WTC11 (cell line): Measurements from ENCODE around the gene MIGA1. TPM values are rescaled to one million over a fixed set of nuclear protein-coding genes. Genes with fewer than 3 reads are reported as not detected.

ENCODE experiments used
- ATAC-seq: fragments of 200-7000 bp; cut with Tn5 transposase; 2 replicates; pipeline ENCODE4 v1.10.0; 2021; ENCODE audit warnings: mild to moderate bottlenecking, moderate library complexity
- CTCF ChIA-PET: fragments of 300-600 bp; sonication (Branson Sonifier 250); formaldehyde crosslinking; loops from one replicate; lab custom pipeline; 2021; ENCODE audit warnings: antibody characterized with exemption; lab: Charles Lee
- POLR2A ChIA-PET: fragments of 350-600 bp; sonication (Branson Sonifier 250); formaldehyde crosslinking; loops from one replicate; lab custom pipeline; 2021; ENCODE audit warnings: antibody characterized with exemption; lab: Charles Lee
- DNase-seq: peaks from one replicate; pipeline ENCODE4 v3.0.0; 2021; ENCODE audit warnings: low spot score
- H3K27ac Mint-ChIP-seq: 2 replicates; pipeline ENCODE4 v1.8.0; 2021; ENCODE audit warnings: mixed read lengths
- H3K27me3 Mint-ChIP-seq: 2 replicates; pipeline ENCODE4 v1.8.0; 2021; ENCODE audit warnings: low read depth, mild to moderate bottlenecking, moderate library complexity, mixed read lengths
- H3K36me3 Mint-ChIP-seq: 2 replicates; pipeline ENCODE4 v1.8.0; 2021; ENCODE audit warnings: mixed read lengths
- H3K4me1 Mint-ChIP-seq: 2 replicates; pipeline ENCODE4 v1.8.0; 2022; ENCODE audit warnings: mixed read lengths
- H3K4me3 Mint-ChIP-seq: 2 replicates; pipeline ENCODE4 v1.8.0; 2021; ENCODE audit warnings: mild to moderate bottlenecking, moderate library complexity, mixed read lengths
- H3K9me3 Mint-ChIP-seq: 2 replicates; pipeline ENCODE4 v1.8.0; 2021; ENCODE audit warnings: mixed read lengths
- ARID4B ChIP-seq: sonication (generic); formaldehyde crosslinking; IDR thresholded peaks from 2 replicates; pipeline ENCODE4 v1.8.0; 2023; ENCODE audit warnings: missing genetic modification reagents, mild to moderate bottlenecking, borderline replicate concordance
- ATF1 ChIP-seq: sonication (generic); formaldehyde crosslinking; IDR thresholded peaks from 2 replicates; pipeline ENCODE4 v1.8.1; 2023; ENCODE audit warnings: mild to moderate bottlenecking, moderate library complexity, missing genetic modification reagents
- ATF6 ChIP-seq: sonication (generic); formaldehyde crosslinking; IDR thresholded peaks from 2 replicates; pipeline ENCODE4 v1.8.1; 2023; ENCODE audit warnings: mild to moderate bottlenecking, missing genetic modification reagents
- EMX1 ChIP-seq: fragments of 250-450 bp; sonication (Bioruptor Pico); IDR thresholded peaks from 2 replicates; pipeline ENCODE4 v1.8.0; 2021; ENCODE audit warnings: mild to moderate bottlenecking
- FOXK1 ChIP-seq: sonication (generic); formaldehyde crosslinking; IDR thresholded peaks from 2 replicates; pipeline ENCODE4 v1.8.0; 2022; ENCODE audit warnings: mild to moderate bottlenecking, moderate library complexity, missing genetic modification reagents
- GTF2I ChIP-seq: fragments of 250-450 bp; sonication (Bioruptor Pico); conservative IDR thresholded peaks from 2 replicates; pipeline ENCODE4 v1.4.0; 2021; ENCODE audit warnings: mild to moderate bottlenecking
- IRF2 ChIP-seq: sonication (generic); formaldehyde crosslinking; IDR thresholded peaks from 2 replicates; pipeline ENCODE4 v1.8.0; 2022; ENCODE audit warnings: low read depth, missing genetic modification reagents, borderline replicate concordance
- MYBL2 ChIP-seq: sonication (generic); formaldehyde crosslinking; IDR thresholded peaks from 2 replicates; pipeline ENCODE4 v1.8.1; 2023; ENCODE audit warnings: mild to moderate bottlenecking, moderate library complexity, missing genetic modification reagents
- NFATC4 ChIP-seq: fragments of 250-450 bp; sonication (Bioruptor Pico); IDR thresholded peaks from 2 replicates; pipeline ENCODE4 v1.9.0; 2021; ENCODE audit warnings: mild to moderate bottlenecking
- NR1H2 ChIP-seq: sonication (generic); formaldehyde crosslinking; IDR thresholded peaks from 2 replicates; pipeline ENCODE4 v1.9.0; 2021; ENCODE audit warnings: mild to moderate bottlenecking, moderate library complexity, missing genetic modification reagents
- NR2C2 ChIP-seq: sonication (generic); formaldehyde crosslinking; IDR thresholded peaks from 2 replicates; pipeline ENCODE4 v1.8.0; 2022; ENCODE audit warnings: mild to moderate bottlenecking, missing genetic modification reagents
- NR3C1 ChIP-seq: sonication (generic); formaldehyde crosslinking; conservative IDR thresholded peaks from 2 replicates; pipeline ENCODE4 v1.8.1; 2023; ENCODE audit warnings: low read depth, mild to moderate bottlenecking, missing genetic modification reagents
- PREB ChIP-seq: sonication (generic); formaldehyde crosslinking; IDR thresholded peaks from 2 replicates; pipeline ENCODE4 v1.8.1; 2022; ENCODE audit warnings: mild to moderate bottlenecking, missing genetic modification reagents, moderate library complexity, borderline replicate concordance
- RORB ChIP-seq: fragments of 250-450 bp; sonication (Bioruptor Pico); IDR thresholded peaks from 2 replicates; pipeline ENCODE4 v1.9.0; 2021; ENCODE audit warnings: mild to moderate bottlenecking
- SMAD3 ChIP-seq: sonication (generic); formaldehyde crosslinking; IDR thresholded peaks from 2 replicates; pipeline ENCODE4 v1.8.0; 2022; ENCODE audit warnings: missing genetic modification reagents, mild to moderate bottlenecking, borderline replicate concordance
- USF2 ChIP-seq: sonication (generic); formaldehyde crosslinking; IDR thresholded peaks from 2 replicates; pipeline ENCODE4 v1.8.1; 2023; ENCODE audit warnings: mild to moderate bottlenecking, missing genetic modification reagents, moderate library complexity
- ZNF121 ChIP-seq: sonication (generic); formaldehyde crosslinking; IDR thresholded peaks from 2 replicates; pipeline ENCODE4 v1.8.0; 2023; ENCODE audit warnings: missing genetic modification reagents
- ZNF219 ChIP-seq: sonication (generic); formaldehyde crosslinking; IDR thresholded peaks from 2 replicates; pipeline ENCODE4 v1.8.0; 2023; ENCODE audit warnings: missing genetic modification reagents, mild to moderate bottlenecking, borderline replicate concordance
- ZNF263 ChIP-seq: sonication (generic); formaldehyde crosslinking; IDR thresholded peaks from 2 replicates; pipeline ENCODE4 v1.8.1; 2022; ENCODE audit warnings: low read depth, mild to moderate bottlenecking, moderate library complexity, missing genetic modification reagents
- ZNF423 ChIP-seq: fragments of 250-450 bp; sonication (Bioruptor Pico); IDR thresholded peaks from 2 replicates; pipeline ENCODE4 v2.1.2; 2022; ENCODE audit warnings: mild to moderate bottlenecking, moderate library complexity
- total RNA-seq: library from RNA; stranded (reverse); gene quantifications from 3 replicates; pipeline ENCODE4 v1.2.3, GENCODE V29; 2021
- TF ChIP-seq, protein P1 (sequence below): sonication (generic); formaldehyde crosslinking; conservative IDR thresholded peaks from 2 replicates; pipeline ENCODE4 v1.8.1; 2023; ENCODE audit warnings: mild to moderate bottlenecking, low read depth, missing genetic modification reagents, moderate library complexity
- TF ChIP-seq, protein P2 (sequence below): fragments of 250-450 bp; sonication (Bioruptor Pico); IDR thresholded peaks from 2 replicates; pipeline ENCODE4 v2.1.2; 2022; ENCODE audit warnings: mild to moderate bottlenecking, moderate library complexity
- TF ChIP-seq, protein P3 (sequence below): sonication (generic); formaldehyde crosslinking; IDR thresholded peaks from 2 replicates; pipeline ENCODE4 v1.8.0; 2022; ENCODE audit warnings: mild to moderate bottlenecking, missing genetic modification reagents

Gene MIGA1
- total RNA-seq, 1 experiment from 2014 or later: 6.2 TPM

DNA sequence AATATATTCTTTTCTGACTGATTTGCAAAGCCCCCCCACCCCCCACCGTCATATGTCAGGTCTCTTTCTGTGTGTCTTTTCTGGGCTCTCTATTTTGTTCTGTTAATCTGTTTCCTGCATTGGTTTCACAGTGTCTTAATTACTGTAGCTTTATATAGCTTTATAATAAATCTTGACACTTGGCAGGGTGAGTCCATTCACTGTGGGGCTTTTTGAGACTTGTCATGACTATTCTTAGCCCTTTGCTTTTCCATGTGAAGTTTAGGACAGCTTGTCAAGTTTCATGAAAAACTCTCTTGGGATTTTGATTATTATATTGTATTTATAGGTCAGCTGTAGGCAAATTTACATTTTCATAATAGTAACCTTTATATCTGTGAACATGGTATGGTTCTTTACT, 50.4 kb downstream of the MIGA1 start:
- no peak overlapping the region for H3K27ac Mint-ChIP-seq
- TF ChIP-seq FOXK1 (CRISPR knock-in tag) (no peak), ZNF263 (CRISPR knock-in tag) (no peak), ZNF121 (CRISPR knock-in tag) (no peak), NR3C1 (CRISPR knock-in tag) (no peak), ATF1 (no peak), USF2 (no peak), IRF2 (CRISPR knock-in tag) (no peak), ZNF219 (CRISPR knock-in tag) (no peak), SMAD3 (CRISPR knock-in tag) (no peak), NR1H2 (no peak), ARID4B (CRISPR knock-in tag) (no peak), ZNF423 (no peak)
- TF ChIP-seq, protein P1, sequence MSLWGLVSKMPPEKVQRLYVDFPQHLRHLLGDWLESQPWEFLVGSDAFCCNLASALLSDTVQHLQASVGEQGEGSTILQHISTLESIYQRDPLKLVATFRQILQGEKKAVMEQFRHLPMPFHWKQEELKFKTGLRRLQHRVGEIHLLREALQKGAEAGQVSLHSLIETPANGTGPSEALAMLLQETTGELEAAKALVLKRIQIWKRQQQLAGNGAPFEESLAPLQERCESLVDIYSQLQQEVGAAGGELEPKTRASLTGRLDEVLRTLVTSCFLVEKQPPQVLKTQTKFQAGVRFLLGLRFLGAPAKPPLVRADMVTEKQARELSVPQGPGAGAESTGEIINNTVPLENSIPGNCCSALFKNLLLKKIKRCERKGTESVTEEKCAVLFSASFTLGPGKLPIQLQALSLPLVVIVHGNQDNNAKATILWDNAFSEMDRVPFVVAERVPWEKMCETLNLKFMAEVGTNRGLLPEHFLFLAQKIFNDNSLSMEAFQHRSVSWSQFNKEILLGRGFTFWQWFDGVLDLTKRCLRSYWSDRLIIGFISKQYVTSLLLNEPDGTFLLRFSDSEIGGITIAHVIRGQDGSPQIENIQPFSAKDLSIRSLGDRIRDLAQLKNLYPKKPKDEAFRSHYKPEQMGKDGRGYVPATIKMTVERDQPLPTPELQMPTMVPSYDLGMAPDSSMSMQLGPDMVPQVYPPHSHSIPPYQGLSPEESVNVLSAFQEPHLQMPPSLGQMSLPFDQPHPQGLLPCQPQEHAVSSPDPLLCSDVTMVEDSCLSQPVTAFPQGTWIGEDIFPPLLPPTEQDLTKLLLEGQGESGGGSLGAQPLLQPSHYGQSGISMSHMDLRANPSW (CRISPR knock-in tag): no peak
- ChIA-PET POLR2A (no interaction called here), CTCF (no interaction called here)
- no peaks in the 10 kb centered on the region for H3K27me3 Mint-ChIP-seq
- ATAC-seq (no peak), DNase-seq (no peak)
- no peak overlapping the region for H3K4me3 Mint-ChIP-seq
- H3K9me3 Mint-ChIP-seq: peaks cover 8% of the 10 kb centered on the region
- no peaks in the 10 kb centered on the region for H3K4me1 Mint-ChIP-seq
- peaks cover 8% of the 10 kb centered on the region for H3K36me3 Mint-ChIP-seq

DNA sequence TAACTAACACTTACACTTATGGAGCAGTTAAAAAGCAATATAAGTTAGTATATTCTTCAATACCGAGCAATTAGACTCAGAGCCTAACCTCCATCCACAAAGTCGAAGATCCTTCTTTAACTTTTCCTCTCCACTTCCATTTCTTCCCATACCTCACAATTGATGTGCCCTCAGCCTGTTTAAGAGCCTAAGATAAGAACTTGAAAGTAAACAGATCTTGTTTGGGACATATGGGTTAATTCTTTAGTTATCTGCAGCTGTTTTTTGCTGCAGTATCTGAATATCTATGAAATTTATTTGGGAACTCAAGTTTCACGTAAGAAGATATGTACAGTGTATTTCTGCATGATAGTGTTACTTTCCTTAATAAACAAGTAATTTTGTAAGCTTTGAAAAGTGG, 51.5 kb downstream of the MIGA1 start:
- Mint-ChIP-seq H3K4me3 (no peak overlapping the region), H3K4me1 (no peaks in the 10 kb centered on the region), H3K27ac (no peak overlapping the region), H3K27me3 (no peaks in the 10 kb centered on the region), H3K36me3 (peaks cover 8% of the 10 kb centered on the region), H3K9me3 (peaks cover 8% of the 10 kb centered on the region)
- ATAC-seq (no peak), DNase-seq (no peak)
- ChIA-PET CTCF (no interaction called here), POLR2A (no interaction called here)
- no peak for TF ChIP-seq EMX1 (CRISPR knock-in tag)
- no peak for TF ChIP-seq RORB (CRISPR knock-in tag)
- TF ChIP-seq, protein P2, sequence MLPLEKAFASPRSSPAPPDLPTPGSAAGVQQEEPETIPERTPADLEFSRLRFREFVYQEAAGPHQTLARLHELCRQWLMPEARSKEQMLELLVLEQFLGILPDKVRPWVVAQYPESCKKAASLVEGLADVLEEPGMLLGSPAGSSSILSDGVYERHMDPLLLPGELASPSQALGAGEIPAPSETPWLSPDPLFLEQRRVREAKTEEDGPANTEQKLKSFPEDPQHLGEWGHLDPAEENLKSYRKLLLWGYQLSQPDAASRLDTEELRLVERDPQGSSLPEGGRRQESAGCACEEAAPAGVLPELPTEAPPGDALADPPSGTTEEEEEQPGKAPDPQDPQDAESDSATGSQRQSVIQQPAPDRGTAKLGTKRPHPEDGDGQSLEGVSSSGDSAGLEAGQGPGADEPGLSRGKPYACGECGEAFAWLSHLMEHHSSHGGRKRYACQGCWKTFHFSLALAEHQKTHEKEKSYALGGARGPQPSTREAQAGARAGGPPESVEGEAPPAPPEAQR (CRISPR knock-in tag): no peak
- TF ChIP-seq ZNF423: no peak
- no peak for TF ChIP-seq GTF2I (CRISPR knock-in tag)
- no peak for TF ChIP-seq ATF6
- TF ChIP-seq, protein P3, sequence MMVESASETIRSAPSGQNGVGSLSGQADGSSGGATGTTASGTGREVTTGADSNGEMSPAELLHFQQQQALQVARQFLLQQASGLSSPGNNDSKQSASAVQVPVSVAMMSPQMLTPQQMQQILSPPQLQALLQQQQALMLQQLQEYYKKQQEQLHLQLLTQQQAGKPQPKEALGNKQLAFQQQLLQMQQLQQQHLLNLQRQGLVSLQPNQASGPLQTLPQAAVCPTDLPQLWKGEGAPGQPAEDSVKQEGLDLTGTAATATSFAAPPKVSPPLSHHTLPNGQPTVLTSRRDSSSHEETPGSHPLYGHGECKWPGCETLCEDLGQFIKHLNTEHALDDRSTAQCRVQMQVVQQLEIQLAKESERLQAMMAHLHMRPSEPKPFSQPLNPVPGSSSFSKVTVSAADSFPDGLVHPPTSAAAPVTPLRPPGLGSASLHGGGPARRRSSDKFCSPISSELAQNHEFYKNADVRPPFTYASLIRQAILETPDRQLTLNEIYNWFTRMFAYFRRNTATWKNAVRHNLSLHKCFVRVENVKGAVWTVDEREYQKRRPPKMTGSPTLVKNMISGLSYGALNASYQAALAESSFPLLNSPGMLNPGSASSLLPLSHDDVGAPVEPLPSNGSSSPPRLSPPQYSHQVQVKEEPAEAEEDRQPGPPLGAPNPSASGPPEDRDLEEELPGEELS (CRISPR knock-in tag): no peak
- TF ChIP-seq MYBL2 (CRISPR knock-in tag): no peak
- TF ChIP-seq NR2C2 (CRISPR knock-in tag): no peak
- TF ChIP-seq PREB: no peak
- no peak for TF ChIP-seq NR3C1 (CRISPR knock-in tag)
- no peak for TF ChIP-seq NFATC4 (CRISPR knock-in tag)
